OCI-LY3 (cell line): Measurements from ENCODE around the gene CELA1.
"Not testable (repeated sequence)": the region's sequence is repeated elsewhere in the genome, so short reads cannot be mapped to it uniquely, and the experiment has no call there.

ENCODE experiments used
- H2AFZ ChIP-seq: fragments of 200-600, 300-600 bp; shearing (Covaris generic); 2 replicates; pipeline ENCODE4 v1.6.0; 2014; ENCODE audit warnings: antibody characterized with exemption, low read depth, low read length
- H3K27ac ChIP-seq: fragments of 200-600, 300-600 bp; sonication (generic); 2 replicates; pipeline ENCODE4 v1.5.1; 2014; ENCODE audit warnings: mild to moderate bottlenecking, low read length, moderate library complexity, mixed read lengths
- H3K27me3 ChIP-seq: fragments of 200-600, 300-600 bp; sonication (generic); 2 replicates; pipeline ENCODE4 v1.6.1; 2014; ENCODE audit warnings: low read depth, low read length, mixed read lengths
- H3K36me3 ChIP-seq: fragments of 200-600, 300-600 bp; sonication (generic); replicated peaks from 2 replicates; pipeline ENCODE3; 2014; ENCODE audit warnings: low read depth, low read length, mixed read lengths
- H3K4me1 ChIP-seq: fragments of 300-600, 200-600 bp; sonication (generic); 2 replicates; pipeline ENCODE4 v1.6.1; 2014; ENCODE audit warnings: low read length, mixed read lengths
- H3K4me2 ChIP-seq: fragments of 200-600, 300-600 bp; sonication (generic); 2 replicates; pipeline ENCODE4 v1.6.1; 2014; ENCODE audit warnings: low read length, mixed read lengths
- H3K4me3 ChIP-seq: fragments of 300-600, 200-600 bp; sonication (generic); 2 replicates; pipeline ENCODE4 v1.5.1; 2014; ENCODE audit warnings: antibody characterized with exemption, mild to moderate bottlenecking, low read length, moderate library complexity
- H3K79me2 ChIP-seq: fragments of 300-600, 200-600 bp; shearing (Covaris generic); 2 replicates; pipeline ENCODE4 v1.6.1; 2014; ENCODE audit warnings: mild to moderate bottlenecking, low read length, mixed read lengths
- H3K9ac ChIP-seq: fragments of 300-600, 200-600 bp; shearing (Covaris generic); 2 replicates; pipeline ENCODE4 v1.6.0; 2014; ENCODE audit warnings: mild to moderate bottlenecking, low read length, moderate library complexity
- H3K9me3 ChIP-seq: fragments of 200-600, 300-600 bp; shearing (Covaris generic); 2 replicates; pipeline ENCODE4 v1.6.1; 2014; ENCODE audit warnings: low read length, mixed read lengths; ENCODE audit not compliant: insufficient read depth
- H4K20me1 ChIP-seq: fragments of 200-600, 300-600 bp; sonication (generic); 2 replicates; pipeline ENCODE4 v1.6.1; 2016; ENCODE audit warnings: low read length, mixed read lengths; ENCODE audit not compliant: insufficient read depth
- EZH2phosphoT487 ChIP-seq: fragments of 200-600 bp; shearing (Covaris generic); IDR thresholded peaks from 2 replicates; pipeline ENCODE4 v1.6.1; 2018; ENCODE audit warnings: antibody characterized with exemption, mixed run types, low read depth
- TF ChIP-seq, protein P1 (sequence below): fragments of 200-600, 300-600 bp; sonication (generic); IDR thresholded peaks from 2 replicates; pipeline ENCODE4 v1.5.1; 2014; ENCODE audit warnings: antibody characterized with exemption, low read length, low read depth

The CELA1 gene

DNA sequence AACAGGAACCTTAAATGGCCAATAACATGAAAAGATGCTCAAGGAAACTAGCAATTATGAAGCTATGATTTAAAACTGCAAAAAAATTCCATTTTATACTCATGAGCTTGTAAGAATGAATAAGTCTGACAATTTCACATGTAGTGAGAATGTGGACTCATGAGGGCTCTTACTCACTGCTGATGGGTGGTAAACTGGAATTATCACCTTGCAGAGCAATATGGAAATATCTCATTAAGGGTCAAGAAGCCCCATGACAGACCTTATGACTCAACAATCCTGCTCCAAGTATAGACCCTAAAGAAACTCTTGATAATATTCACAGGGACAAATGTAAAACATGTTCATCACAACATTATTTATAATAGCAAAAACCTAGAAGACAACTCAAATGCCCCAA is 52.8 kb downstream of the CELA1 start:
- Histone ChIP-seq H3K4me2 (no peak overlapping the region), H3K9me3 (no peaks in the 10 kb centered on the region), H2AFZ (no peak overlapping the region), H3K4me3 (no peak overlapping the region), H3K9ac (no peak overlapping the region), H3K27me3 (no peaks in the 10 kb centered on the region), H3K4me1 (peaks cover 14% of the 10 kb centered on the region), H3K79me2 (no peaks in the 10 kb centered on the region), H3K27ac (no peak overlapping the region), H3K36me3 (peaks cover 8% of the 10 kb centered on the region), H4K20me1 (no peaks in the 10 kb centered on the region)
- no peak for TF ChIP-seq EZH2phosphoT487
- TF ChIP-seq, protein P1, sequence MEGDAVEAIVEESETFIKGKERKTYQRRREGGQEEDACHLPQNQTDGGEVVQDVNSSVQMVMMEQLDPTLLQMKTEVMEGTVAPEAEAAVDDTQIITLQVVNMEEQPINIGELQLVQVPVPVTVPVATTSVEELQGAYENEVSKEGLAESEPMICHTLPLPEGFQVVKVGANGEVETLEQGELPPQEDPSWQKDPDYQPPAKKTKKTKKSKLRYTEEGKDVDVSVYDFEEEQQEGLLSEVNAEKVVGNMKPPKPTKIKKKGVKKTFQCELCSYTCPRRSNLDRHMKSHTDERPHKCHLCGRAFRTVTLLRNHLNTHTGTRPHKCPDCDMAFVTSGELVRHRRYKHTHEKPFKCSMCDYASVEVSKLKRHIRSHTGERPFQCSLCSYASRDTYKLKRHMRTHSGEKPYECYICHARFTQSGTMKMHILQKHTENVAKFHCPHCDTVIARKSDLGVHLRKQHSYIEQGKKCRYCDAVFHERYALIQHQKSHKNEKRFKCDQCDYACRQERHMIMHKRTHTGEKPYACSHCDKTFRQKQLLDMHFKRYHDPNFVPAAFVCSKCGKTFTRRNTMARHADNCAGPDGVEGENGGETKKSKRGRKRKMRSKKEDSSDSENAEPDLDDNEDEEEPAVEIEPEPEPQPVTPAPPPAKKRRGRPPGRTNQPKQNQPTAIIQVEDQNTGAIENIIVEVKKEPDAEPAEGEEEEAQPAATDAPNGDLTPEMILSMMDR, result no peak

DNA sequence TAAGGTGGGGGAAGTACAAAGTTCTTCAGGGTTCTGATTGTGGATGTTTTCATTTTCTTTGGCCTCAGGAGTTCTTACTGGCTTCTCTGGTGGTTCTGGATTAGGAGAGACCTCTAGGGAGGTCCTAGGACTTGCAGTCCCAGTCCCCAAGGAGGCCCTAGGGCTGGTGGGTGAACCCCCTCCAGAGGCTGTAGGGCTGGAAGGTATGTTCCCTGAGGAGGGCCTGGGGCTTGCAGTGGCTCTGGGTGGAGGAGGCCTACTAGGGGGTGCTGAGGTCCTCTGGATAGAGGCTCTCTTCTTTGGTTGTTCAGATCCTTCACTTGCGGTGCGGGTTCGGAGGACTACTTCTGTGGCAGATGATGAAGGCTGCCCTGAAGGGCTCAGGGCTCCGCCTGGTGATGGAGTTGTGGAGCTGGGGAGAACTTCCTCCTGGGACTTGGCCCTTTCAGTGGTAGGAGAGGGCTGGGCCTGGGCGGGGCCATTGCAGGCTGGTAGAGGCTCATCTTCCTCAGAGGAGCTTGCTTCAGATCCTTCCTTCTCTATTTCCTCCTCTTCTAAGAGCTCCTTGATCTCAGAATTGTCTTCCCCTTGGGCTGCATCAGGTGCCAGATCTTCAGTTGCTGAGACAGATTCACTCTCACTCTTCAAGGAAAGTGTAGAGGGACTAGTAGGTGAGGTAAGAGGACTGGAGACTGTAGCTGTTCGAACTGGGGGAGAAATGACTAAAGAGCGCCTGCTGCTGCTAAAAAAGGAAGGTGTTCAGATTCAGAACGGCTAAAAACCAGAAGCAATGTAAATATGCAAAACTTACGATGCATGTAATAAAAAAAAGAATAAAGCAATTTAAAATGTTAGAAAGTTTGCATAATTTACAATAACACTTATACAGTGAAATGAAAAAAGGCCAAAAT is 54.6 kb downstream of the CELA1 start:
- peaks cover 14% of the 10 kb centered on the region for H3K4me1 ChIP-seq
- peak overlapping the region; percentile 65 for H3K4me2 ChIP-seq
- peak overlapping the region; percentile 39 for H3K9ac ChIP-seq
- peak overlapping the region; percentile 41; the same call in 1 of the 2 replicates for H2AFZ ChIP-seq
- TF ChIP-seq, protein P1, result peak; percentile 45
- peak overlapping the region; percentile 29 for H3K4me3 ChIP-seq
- H3K27me3 ChIP-seq, H3K79me2 ChIP-seq, H3K36me3 ChIP-seq, H3K9me3 ChIP-seq, H4K20me1 ChIP-seq: not testable (repeated sequence)
- H3K27ac ChIP-seq, result peak overlapping the region; percentile 73

DNA sequence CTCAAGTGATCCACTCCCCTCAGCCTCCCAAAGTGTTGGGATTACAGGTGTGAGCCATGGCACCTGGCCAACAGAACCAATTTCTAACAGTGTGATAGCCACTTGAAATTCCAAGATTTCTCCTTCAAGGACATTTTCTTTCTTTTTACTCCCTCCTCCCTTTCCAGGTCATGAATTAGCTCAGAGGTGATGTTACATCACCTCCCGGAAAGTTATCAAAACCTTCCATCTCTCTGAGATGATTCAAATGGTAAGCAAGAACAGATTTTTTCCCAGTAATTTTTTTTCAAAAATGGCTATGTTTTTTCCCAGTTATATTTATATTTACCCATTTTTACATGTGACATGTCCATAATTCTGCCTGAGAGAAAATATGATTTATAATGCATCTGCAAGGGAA is 60.6 kb downstream of the CELA1 start:
- no peaks in the 10 kb centered on the region for H3K79me2 ChIP-seq
- H3K27me3 ChIP-seq, result no peaks in the 10 kb centered on the region
- H4K20me1 ChIP-seq, result no peaks in the 10 kb centered on the region
- H3K9ac ChIP-seq, result no peak overlapping the region
- H3K36me3 ChIP-seq, result peaks cover 2% of the 10 kb centered on the region
- TF ChIP-seq, protein P1, result no peak
- no peak for TF ChIP-seq EZH2phosphoT487
- H3K4me3 ChIP-seq, result no peak overlapping the region
- no peak overlapping the region for H3K4me2 ChIP-seq
- no peak overlapping the region for H2AFZ ChIP-seq
- H3K9me3 ChIP-seq, result no peaks in the 10 kb centered on the region
- no peak overlapping the region for H3K27ac ChIP-seq
- H3K4me1 ChIP-seq, result no peaks in the 10 kb centered on the region

DNA sequence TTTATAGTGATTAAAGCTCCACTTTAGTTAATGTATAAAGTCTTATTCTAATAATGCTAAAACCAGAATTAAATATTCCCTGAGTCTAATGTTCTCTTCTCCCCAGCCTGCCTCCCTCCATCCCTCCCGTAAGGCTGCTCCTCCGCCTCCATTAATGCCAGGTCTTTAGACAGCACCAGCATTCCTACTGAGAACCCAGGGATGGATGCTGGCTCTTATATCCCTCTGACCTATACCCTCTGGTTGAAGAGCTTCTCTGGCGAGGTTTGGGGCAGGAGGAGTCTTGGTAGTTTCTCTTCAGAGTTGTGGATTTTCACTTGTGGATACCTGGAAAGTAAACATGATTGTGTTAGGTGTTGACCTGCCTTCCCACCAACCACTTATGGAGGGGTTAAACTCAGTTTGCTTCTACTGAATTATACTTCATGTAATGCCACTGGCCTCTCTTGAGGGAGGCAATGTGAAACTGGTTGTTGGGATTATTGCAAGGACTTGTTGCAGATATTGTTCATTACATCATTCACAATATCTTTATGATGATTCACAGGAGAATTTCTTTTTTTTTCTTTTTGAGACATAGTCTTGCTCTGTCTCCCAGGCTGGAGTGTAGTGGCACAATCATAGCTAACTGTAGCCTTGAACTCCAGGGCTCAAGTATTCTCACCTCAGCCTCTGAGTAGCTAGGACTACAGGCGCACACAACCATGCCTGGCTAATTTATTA is 65.1 kb downstream of the CELA1 start:
- TF ChIP-seq EZH2phosphoT487, result no peak
- TF ChIP-seq, protein P1, result no peak
- Histone ChIP-seq H3K4me2 (no peak overlapping the region), H3K27me3 (no peaks in the 10 kb centered on the region), H3K9me3 (no peaks in the 10 kb centered on the region), H3K9ac (no peak overlapping the region), H3K36me3 (peaks cover 2% of the 10 kb centered on the region), H2AFZ (no peak overlapping the region), H3K4me3 (no peak overlapping the region), H3K79me2 (no peaks in the 10 kb centered on the region), H3K4me1 (no peaks in the 10 kb centered on the region), H4K20me1 (no peaks in the 10 kb centered on the region), H3K27ac (no peak overlapping the region)
